Measurements from ENCODE around the gene AKR1B15.

- TF ChIP-seq CTCF (IDR thresholded peaks at IDR 0.05) (no peak), POLR2A (IDR thresholded peaks at IDR 0.05) (no peak)
Measured at GRCh38 chr7:134533288-134533771, 15.6 kb upstream of the AKR1B15 start.
